Tibial nerve (tissue), 4 donors: ENCODE results near the gene PLA2G3.

Source experiments
- EP300 ChIP-seq, 2 donors: sonication (generic); formaldehyde crosslinking; IDR thresholded peaks; one replicate each; pipeline ENCODE4 v1.6.1; 2017; ENCODE audit warnings: antibody characterized with exemption in 2 of 2, mild to moderate bottlenecking in 1 of 2
- TF ChIP-seq, protein P1 (sequence below), 5 experiments: fragments of 200-600 bp in 3 of 5; fragments of 450-650 bp in 2 of 5; sonication (generic) in 3 of 5; IDR thresholded peaks; one replicate each; pipeline ENCODE4 v1.5.1; 2016 to 2019; ENCODE audit warnings: antibody characterized with exemption in 5 of 5, mild to moderate bottlenecking in 3 of 5, moderate library complexity in 2 of 5

DNA sequence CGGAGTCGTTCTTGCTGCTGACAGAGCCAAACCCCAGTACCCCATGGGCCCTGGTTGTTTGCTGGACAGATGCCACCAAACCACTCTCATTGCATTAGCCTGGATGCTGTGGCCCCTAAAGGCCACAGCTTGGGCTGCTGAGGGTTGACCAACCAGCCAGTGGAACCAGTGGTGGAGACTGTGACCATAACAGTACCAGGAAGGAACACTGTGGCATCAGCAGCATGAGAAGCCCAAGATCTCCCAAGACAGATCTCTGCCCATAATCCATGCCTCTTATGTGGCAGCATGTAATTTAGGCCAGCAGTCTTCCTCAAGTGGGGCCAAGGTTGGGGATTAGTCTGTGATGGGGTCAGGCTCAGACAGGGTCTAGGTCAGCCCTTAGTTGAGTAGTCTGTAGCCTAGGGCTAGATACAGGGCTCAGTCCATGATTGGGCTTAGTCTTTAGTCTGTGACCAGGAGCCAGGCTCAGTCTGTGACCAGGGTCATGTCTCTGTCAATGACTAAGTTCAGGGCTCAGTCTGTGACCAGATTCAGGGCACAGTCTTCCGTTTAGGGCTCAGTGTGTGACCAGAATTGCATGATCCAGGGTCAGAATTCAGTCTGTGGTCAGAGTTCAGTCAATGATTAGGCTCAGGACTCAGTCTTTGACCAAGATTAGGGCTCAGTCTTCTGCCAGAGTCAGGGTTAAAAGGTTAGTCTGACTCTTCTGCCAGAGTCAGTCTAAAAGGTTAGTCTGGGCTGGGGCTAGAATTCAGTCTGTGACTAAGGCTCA lies 22.1 kb downstream of the PLA2G3 start:
- TF ChIP-seq, protein P1, sequence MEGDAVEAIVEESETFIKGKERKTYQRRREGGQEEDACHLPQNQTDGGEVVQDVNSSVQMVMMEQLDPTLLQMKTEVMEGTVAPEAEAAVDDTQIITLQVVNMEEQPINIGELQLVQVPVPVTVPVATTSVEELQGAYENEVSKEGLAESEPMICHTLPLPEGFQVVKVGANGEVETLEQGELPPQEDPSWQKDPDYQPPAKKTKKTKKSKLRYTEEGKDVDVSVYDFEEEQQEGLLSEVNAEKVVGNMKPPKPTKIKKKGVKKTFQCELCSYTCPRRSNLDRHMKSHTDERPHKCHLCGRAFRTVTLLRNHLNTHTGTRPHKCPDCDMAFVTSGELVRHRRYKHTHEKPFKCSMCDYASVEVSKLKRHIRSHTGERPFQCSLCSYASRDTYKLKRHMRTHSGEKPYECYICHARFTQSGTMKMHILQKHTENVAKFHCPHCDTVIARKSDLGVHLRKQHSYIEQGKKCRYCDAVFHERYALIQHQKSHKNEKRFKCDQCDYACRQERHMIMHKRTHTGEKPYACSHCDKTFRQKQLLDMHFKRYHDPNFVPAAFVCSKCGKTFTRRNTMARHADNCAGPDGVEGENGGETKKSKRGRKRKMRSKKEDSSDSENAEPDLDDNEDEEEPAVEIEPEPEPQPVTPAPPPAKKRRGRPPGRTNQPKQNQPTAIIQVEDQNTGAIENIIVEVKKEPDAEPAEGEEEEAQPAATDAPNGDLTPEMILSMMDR (IDR thresholded peaks at IDR 0.05), result no peak
- no peak for TF ChIP-seq EP300 (IDR thresholded peaks at IDR 0.05)
